Stomach (tissue), 9 donors: ENCODE measurements around the gene ENOX1. TPM values are rescaled to one million over a fixed set of nuclear protein-coding genes. Genes with fewer than 3 reads are reported as not detected.

Source experiments
- DNase-seq, 2 donors: peaks; one replicate each; pipeline versions ENCODE4 v3.0.0 to v3.0.0-alpha.2; 2013 to 2019
- H3K27ac ChIP-seq, 5 donors: fragments of 200-600 bp in 4 of 5; sonication (generic) in 4 of 5; one replicate each; pipeline ENCODE4 v1.5.1; 2013 to 2019; ENCODE audit warnings: mild to moderate bottlenecking in 1 of 5, moderate library complexity in 1 of 5
- H3K27me3 ChIP-seq, 3 donors: fragments of 200-600 bp; sonication (generic); one replicate each; pipeline ENCODE4 v1.5.1; 2017 to 2019; ENCODE audit warnings: mixed run types in 1 of 3
- H3K36me3 ChIP-seq, 4 donors: fragments of 200-600 bp; sonication (generic); 1 replicate in 3 of 4; 2 replicates in 1 of 4; pipeline ENCODE4 v1.5.1; 2016 to 2019
- H3K4me1 ChIP-seq, 4 donors: fragments of 200-600 bp; sonication (generic); one replicate each; pipeline ENCODE4 v1.5.1; 2016 to 2019
- H3K4me3 ChIP-seq, 4 donors: fragments of 200-600 bp; sonication (generic) in 3 of 4; one replicate each; pipeline ENCODE4 v1.5.1; 2016 to 2019; ENCODE audit warnings: mild to moderate bottlenecking in 1 of 4
- H3K9me3 ChIP-seq, 4 donors: fragments of 200-600 bp; sonication (generic); one replicate each; pipeline ENCODE4 v1.5.1; 2016 to 2019
- EP300 ChIP-seq: sonication (generic); formaldehyde crosslinking; IDR thresholded peaks from one replicate; pipeline ENCODE4 v1.6.1; 2017; ENCODE audit warnings: antibody characterized with exemption
- POLR2A ChIP-seq, 4 donors: fragments of 450-650 bp; IDR thresholded peaks; one replicate each; pipeline ENCODE4 v1.6.1; 2016; ENCODE audit warnings: antibody characterized with exemption in 4 of 4, control low read depth in 2 of 4, mild to moderate bottlenecking in 1 of 4, moderate library complexity in 1 of 4
- POLR2AphosphoS5 ChIP-seq, 3 donors: sonication (generic); formaldehyde crosslinking; IDR thresholded peaks; one replicate each; pipeline ENCODE4 v1.6.1; 2016; ENCODE audit warnings: antibody characterized with exemption in 3 of 3
- WGBS, 5 donors: extraction: QIAGEN DNeasy Blood & Tissue Kit in 3 of 5; methylation state at CpG; one replicate each; pipeline versions ENCODE4 v1.1.5 to v1.1.7; 2013 to 2018; 5-methylcytosine and 5-hydroxymethylcytosine counted together
- intact Hi-C: fragments of 100-400 bp; cut with DNase I; formaldehyde crosslinking; loops from one replicate; pipeline ENCODE4 v1.15.1; 2023; ENCODE audit warnings: low total_unique reads
- polyA plus RNA-seq, 3 donors: library from polyadenylated mRNA; stranded (reverse); fragments of 200-250 nt; gene quantifications; one replicate each; pipeline ENCODE4 v1.2.3, GENCODE V29; 2013
- total RNA-seq, 5 donors: library from RNA; depleted of rRNA; stranded (reverse); fragments of >200 nt; gene quantifications; one replicate each; pipeline versions ENCODE4 v1.1.0 to v1.2.3, GENCODE V29; 2014 to 2016
- TF ChIP-seq, protein P1 (sequence below), 7 experiments: fragments of 450-650 bp in 4 of 7; fragments of 200-600 bp in 3 of 7; sonication (generic) in 3 of 7; IDR thresholded peaks; one replicate each; pipeline ENCODE4 v1.5.1; 2016 to 2019; ENCODE audit warnings: antibody characterized with exemption in 7 of 7, control low read depth in 2 of 7, mild to moderate bottlenecking in 1 of 7
- donor health status: healthy with polysubstance abuse.
- donor health status: Bipolar disorder and iron deficiency.
- donor health status: healthy.

Gene ENOX1
- total and polyA plus RNA-seq, 8 donors = 0.46 to 6.2 (median 1.4) TPM; not detected in 1

DNA sequence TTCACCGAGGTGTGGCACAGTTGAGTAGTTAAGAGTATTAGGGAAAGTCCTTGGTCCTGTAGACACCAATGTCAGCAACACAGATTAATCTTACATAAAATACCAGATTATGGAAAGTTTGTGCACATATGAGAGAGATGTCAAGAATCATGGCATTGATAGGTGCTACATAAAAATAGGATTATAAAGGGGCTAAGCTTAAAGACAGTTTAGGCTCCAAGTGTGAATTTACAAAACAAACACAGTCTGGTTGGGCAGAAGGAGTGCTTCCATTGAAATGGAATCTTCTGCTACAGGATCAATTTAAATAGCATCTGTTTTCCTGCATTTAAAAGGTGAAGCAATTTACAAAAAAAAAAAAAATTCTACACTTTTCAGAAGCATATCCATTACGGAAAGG lies 470.5 kb downstream of the ENOX1 start:
- DNase-seq = no peak
- peaks cover 0 to 14% (median 9%) of the 10 kb centered on the region in 4 donors for H3K4me1 ChIP-seq
- H3K27ac ChIP-seq = no peak overlapping the region
- WGBS, 5 donors = 28 to 61% (median 46%) methylated on average over 2 of the region's 2 CpGs
- intact Hi-C loops = no loop called here
- no peak overlapping the region for H3K4me3 ChIP-seq
- no peaks in the 10 kb centered on the region for H3K9me3 ChIP-seq
- H3K36me3 ChIP-seq = no peaks in the 10 kb centered on the region
- TF ChIP-seq POLR2AphosphoS5 (IDR thresholded peaks at IDR 0.05) = no peak
- no peak for TF ChIP-seq POLR2A (IDR thresholded peaks at IDR 0.05)
- no peak for TF ChIP-seq EP300
- TF ChIP-seq, protein P1, sequence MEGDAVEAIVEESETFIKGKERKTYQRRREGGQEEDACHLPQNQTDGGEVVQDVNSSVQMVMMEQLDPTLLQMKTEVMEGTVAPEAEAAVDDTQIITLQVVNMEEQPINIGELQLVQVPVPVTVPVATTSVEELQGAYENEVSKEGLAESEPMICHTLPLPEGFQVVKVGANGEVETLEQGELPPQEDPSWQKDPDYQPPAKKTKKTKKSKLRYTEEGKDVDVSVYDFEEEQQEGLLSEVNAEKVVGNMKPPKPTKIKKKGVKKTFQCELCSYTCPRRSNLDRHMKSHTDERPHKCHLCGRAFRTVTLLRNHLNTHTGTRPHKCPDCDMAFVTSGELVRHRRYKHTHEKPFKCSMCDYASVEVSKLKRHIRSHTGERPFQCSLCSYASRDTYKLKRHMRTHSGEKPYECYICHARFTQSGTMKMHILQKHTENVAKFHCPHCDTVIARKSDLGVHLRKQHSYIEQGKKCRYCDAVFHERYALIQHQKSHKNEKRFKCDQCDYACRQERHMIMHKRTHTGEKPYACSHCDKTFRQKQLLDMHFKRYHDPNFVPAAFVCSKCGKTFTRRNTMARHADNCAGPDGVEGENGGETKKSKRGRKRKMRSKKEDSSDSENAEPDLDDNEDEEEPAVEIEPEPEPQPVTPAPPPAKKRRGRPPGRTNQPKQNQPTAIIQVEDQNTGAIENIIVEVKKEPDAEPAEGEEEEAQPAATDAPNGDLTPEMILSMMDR (IDR thresholded peaks at IDR 0.05) = no peak
- H3K27me3 ChIP-seq = no peaks in the 10 kb centered on the region

DNA sequence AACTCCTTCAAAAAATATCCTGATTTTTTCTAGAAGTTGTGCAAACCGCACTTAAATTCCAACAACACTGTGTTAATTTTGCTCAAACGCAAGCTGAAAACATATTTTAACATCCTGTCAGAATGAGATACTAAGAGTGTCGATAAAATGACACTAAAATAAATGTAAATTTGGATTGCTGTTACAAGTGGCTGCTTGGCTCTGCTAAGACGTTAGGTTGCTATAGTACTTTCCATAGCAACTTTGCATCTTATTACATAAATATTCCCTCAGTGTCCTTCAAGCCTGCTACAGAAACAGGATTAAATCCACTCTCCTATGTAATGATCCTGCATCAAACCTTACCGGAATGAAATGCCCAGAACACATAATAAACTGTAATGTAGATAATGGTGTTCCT lies 471.2 kb downstream of the ENOX1 start:
- Histone ChIP-seq H3K4me3 (no peak overlapping the region), H3K4me1 (peaks cover 0 to 14% (median 9%) of the 10 kb centered on the region in 4 donors), H3K27me3 (no peaks in the 10 kb centered on the region), H3K9me3 (no peaks in the 10 kb centered on the region), H3K27ac (no peak overlapping the region), H3K36me3 (no peaks in the 10 kb centered on the region)
- WGBS, 5 donors = 81 to 93% (median 89%) methylated on average over 5 of the region's 5 CpGs
- TF ChIP-seq POLR2A (IDR thresholded peaks at IDR 0.05) = no peak
- TF ChIP-seq EP300 = no peak
- TF ChIP-seq, protein P1 (IDR thresholded peaks at IDR 0.05) = no peak
- TF ChIP-seq POLR2AphosphoS5 (IDR thresholded peaks at IDR 0.05) = no peak
- intact Hi-C loops = no loop called here
- no peak for DNase-seq

DNA sequence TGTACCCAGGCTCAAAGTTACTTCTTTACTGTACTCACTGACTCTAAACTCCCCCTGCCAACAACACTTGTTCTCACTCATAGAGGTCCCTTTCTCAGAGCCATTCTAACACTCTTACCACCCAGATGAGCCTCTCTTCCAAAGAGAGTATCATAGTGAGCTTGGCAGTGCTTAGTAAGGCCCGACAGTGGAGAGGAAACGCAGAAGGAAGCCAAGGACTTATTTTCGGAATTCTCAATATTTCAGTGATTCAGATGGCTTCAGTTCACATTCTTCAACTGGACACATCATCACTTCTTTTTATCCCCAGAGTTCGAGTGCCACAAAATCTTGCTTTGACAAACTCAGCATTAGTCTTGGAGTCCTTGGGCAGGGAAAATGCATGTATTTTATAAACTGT lies 477.5 kb downstream of the ENOX1 start:
- H3K27me3 ChIP-seq = no peaks in the 10 kb centered on the region
- no peaks in the 10 kb centered on the region for H3K9me3 ChIP-seq
- WGBS, 5 donors = 61 to 70% (median 62%) methylated on average over 4 of the region's 4 CpGs
- no peak overlapping the region for H3K27ac ChIP-seq
- intact Hi-C loops = no loop called here
- H3K4me3 ChIP-seq = no peak overlapping the region
- H3K36me3 ChIP-seq = no peaks in the 10 kb centered on the region
- TF ChIP-seq, protein P1 (IDR thresholded peaks at IDR 0.05) = no peak
- TF ChIP-seq POLR2AphosphoS5 (IDR thresholded peaks at IDR 0.05) (no peak), POLR2A (IDR thresholded peaks at IDR 0.05) (no peak)
- H3K4me1 ChIP-seq = peaks cover 7 to 17% (median 14%) of the 10 kb centered on the region in 4 donors
- no peak for DNase-seq

DNA sequence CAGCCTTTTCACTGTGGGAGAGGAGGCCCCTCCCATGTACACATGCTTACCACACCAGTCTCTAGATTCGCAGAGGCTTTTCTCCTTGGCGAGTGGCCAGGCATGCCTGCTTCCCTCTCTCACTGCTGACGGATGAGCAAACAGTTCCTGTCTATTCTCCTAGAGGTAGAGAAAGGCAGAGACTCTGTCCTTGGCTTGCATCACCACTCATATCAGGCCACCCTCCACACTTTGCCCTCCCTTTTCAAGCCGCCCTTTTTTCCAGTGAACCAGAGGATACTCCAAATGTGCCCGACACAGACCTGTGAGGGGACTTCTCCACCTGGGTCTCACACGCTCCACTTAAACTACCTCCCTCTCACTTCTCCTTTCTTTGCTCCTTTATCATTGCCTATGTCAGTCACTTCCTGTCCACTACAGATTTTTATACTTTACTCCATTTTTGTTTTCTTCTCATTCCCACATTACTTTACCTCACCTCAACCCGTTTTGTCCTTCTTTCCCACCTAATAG lies 478.8 kb downstream of the ENOX1 start:
- Histone ChIP-seq H3K27me3 (no peaks in the 10 kb centered on the region), H3K4me1 (peaks cover 7 to 23% (median 17%) of the 10 kb centered on the region in 4 donors), H3K4me3 (no peak overlapping the region), H3K9me3 (no peaks in the 10 kb centered on the region), H3K27ac (peak overlapping the region in 1 of 5 donors; percentile 46), H3K36me3 (no peaks in the 10 kb centered on the region)
- 29 to 41% (median 34%) methylated on average over 7 of the region's 7 CpGs for WGBS, 5 donors
- DNase-seq = peak; percentile 80 to 90
- intact Hi-C loops = no loop called here
- TF ChIP-seq EP300 (no peak), POLR2AphosphoS5 (IDR thresholded peaks at IDR 0.05) (peak in 1 of 3 donors; percentile 36)
- TF ChIP-seq, protein P1 (IDR thresholded peaks at IDR 0.05) = no peak
